OCI-M2 (cell line): ENCODE data around the gene SORCS2.

Experiments
- DNase-seq: peaks from one replicate; lab custom pipeline; 2025; ENCODE audit not compliant: unreplicated experiment; lab: John Stamatoyannopoulos, UW

Gene SORCS2

DNA sequence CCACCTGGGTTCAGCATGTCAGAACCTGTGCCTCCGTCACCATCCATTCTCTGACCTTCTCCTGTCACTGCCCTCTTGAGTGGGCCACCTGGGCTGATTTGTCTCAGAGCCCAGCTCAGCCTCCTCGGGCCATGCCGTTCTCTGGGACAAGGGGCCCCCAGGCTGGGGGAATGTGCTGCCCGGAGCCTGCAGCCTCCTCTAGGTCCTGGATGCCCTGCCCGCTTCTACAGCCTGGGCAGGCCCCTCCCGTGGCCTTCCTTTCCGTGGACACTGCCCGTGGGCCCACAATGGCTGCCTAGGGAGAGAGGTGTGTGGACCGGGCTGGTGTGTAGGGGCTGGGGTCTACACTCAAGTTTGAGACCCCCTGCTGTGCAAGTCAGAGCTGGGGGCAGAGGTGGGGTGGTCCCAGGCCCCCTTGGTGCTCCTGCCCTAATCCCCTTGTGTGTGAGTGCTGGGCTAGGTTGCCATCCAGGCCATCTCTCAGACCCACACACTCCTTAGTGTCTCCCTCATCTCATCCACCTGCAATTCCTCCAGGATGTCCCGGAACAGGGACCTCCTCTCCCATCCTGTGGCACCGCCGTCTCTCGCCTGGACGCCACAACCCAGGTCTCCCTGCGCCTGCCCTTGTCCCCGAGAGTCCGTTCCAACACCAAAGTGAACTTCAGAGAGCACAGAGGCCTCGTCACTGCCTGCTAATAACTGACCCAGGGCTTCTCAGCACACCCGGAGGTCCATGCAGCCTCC is 230.0 kb downstream of the SORCS2 start:
- DNase-seq: no peak

DNA sequence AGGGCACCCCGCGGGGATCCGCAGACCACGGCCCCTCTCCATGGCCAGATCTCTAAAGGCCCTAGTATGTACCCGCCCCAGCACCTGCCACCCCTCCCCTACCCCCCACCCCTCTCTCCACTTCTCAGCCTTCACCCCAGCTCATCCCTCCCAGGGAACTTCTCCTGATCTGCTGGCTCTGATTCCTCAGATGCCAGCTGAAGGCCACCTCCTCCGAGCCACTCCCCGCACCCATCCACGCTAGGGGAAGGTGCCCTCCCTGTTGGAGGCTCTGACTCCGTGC is 230.5 kb downstream of the SORCS2 start:
- DNase-seq: no peak

DNA sequence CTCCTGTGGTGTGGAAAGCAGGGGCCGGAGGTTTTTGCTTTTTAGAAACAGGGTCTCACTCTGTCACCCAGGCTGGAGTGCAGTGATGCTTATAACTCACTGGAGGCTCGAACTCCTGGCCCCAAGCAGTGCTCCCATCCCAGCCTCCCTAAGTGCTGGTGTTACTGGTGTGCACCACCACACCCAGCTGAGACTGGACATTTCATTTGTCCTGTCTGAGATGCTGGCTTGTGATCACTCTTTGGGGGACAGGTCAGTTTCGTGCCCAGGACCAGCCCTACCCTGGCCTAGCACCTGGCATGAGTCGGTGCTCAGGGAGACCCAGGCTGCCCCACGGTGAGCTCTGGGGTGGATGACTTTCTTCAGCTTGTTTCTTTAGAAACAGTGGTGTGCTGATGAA is 231.1 kb downstream of the SORCS2 start:
- no peak for DNase-seq

DNA sequence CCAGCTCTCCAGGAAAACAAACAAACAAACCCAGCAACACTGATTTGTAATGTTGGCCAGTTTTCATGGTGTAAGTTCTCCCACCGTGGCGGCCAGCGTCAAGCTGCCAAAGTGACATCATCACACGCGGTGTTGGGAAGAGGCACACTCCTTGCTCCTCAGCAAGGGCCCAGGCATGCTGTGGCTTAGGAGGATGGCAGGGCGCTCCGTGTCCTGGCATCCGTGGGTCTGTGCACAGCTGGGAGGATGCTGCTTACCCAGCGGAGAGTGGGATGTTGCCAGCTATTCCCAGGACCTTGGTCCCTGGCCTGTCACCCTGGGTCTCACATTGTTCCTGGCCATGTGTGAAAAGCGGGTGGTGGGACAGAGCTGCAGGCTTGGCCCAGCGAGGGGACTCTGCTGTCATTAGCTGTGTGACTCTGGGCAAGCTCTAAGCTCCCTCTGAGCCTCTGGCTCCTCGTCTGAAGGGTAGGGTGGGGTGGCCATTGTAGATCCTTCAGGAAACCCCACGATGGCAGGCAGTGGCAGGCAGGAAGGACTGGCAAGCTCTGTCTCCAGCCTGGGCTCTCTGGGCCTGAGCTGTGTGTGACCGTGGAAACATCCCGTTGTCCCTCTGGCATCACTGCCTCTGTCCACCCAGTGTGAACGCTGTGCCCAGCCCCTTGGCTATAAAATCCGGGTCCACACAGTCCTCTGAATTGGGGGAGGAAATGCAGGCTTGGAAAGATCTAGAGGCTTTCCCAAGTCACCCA is 231.6 kb downstream of the SORCS2 start:
- no peak for DNase-seq

DNA sequence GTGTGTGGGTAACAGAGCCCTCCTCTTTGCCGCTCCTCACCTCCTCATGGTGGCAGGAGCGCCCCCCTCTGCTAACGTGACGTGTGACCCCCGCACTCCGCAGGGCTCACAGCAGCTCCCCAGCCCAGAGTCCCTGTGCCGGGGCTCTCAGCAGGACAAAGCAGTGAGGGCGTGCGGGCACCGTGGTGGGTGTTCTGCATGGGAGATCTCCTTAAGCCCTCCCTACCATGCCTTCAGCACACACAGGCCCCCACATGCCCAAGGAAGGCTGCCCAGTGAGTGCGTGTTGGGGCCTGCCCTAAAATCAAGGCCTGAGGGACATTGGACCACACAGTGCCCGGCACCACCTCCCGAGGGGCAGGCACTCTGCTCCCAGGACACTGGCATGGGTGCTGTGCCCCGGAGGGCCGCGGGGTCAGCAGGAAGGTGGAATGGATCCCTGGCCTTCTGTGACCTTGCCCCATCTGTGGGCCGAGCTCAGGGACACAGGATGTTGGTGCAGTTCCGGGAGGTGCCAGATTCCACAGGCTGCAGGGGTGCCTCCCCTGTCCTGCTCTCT is 232.3 kb downstream of the SORCS2 start:
- no peak for DNase-seq

DNA sequence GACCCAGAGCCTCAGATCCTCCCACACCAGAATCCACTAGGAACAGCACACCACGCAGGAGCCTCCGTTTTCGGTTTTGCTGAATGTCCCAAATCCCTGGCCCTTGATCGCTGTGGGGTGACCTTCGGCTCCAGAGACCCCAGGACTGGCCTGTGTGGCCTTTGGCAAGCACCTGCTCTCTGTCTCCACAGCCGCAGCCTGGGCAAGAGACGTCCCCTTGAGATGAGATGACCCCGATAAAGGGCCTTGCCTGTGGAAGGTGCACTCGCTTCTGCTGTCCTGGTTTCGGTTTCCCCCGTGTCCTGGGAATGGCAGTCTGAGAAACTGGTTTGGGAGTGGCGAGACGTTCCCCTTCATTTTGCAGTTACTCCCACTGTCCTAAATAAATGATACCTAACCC is 232.8 kb downstream of the SORCS2 start:
- no peak for DNase-seq

DNA sequence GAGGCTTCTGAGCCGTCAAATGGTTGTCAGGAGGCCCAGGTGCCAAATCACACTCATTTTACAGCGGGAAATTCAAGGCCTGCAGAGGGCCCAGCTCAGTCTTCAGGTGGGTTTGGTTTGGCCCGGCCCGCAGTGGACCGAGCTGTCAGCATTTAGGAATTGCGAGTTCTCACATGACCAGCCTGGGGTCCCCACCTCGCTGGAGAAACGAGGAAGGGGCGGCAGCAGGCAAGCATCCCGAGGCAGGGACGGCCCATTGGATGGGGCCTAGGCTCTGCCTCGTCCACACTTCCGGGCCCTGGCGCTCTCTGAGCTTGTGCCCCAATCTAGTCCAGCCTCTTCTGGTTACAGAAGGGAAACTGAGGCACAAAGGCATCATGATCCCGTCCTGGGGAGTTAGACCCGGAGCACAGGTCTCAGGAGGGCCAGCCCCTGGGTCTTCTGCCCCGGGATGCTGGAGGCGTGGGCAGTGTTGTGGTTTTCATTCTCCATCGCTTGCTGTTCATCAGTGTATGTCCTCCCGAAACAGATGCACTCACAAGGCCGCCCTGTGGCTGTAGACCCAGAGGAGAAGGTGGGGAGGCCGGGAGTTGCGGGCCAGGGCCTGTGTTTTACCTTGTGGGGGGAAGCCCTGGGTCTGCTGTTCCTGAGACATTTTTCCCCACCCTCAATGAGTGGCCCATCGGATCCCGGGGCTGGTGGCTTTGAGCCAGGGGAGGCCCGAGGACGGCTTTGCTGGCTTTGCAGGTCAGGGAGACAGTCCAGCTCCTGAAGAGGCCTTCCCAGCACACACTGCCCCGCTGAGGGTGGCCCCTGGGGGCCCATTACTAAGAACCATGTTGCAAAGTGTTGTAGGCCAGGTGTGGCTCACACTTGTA is 233.5 kb downstream of the SORCS2 start:
- no peak for DNase-seq

DNA sequence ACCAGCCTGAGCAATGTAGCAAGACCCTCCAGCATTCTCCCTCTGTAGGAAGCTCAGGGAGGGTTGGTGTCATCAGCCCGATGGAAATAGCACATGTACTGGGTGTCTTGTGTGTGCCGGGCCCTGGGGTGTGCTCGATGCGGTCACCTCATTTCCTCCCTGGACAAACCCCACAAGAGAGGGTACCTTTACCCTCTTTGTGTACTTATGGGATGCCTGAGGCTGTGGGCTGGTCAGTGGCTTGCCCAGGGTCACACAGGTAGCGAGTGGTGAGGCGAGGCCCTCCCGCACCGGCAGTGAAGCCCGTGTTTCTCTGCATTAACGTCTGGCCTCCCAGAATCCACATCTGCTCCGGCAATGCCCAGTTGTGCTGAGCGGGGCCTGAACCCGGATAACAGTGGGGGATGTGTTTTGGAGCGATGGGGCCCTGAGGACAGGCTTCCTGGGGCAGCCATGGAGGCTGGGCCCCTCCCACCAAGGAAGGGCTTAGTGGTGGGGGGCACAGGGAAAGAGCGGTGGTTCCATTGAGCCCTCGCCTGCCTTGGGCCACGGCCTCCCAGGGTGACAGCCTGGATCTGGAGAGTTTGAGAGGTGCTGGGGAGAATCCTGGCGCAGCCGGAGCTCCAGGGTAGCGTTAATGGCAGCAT is 234.3 kb downstream of the SORCS2 start:
- DNase-seq: no peak

DNA sequence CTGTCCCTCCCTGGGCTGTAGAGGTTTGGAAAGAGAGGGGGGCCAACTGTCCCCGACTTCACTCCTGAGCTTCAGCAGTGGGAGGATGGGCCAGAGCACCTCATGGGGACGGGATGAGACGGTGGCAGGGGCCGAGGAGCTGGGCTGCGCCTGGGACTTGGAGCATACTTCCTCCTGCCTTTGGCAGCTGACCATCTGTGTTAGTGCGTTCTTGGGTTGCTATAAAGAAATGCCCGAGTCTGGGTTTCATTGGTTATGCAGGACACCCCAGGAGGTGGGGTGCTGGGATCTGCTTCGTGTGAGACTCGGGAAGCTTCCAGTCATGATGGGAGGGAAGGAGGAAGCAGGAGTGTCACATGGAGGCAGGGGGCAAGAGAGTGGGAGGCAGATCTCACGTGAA is 235.0 kb downstream of the SORCS2 start:
- DNase-seq: no peak

DNA sequence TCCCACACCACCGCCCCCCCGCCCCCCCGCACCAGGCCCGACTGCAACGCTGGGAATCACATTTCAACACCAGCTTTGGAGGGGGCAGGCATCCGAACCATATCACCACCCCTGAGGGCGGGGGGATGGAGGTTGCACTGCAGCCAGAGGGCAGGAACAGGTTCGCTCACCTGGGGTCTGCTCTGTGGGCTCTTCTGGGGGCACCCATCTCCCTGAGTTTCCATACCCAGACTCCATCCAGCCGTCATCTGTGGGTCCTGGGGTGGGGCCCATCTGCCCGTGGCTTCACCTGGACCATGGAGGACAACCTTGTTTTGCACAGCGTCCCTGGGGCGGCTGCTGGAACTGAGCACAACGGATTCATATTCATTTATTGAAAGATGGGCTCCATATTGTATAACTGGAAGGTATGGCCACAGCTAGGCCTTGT is 235.5 kb downstream of the SORCS2 start:
- no peak for DNase-seq

DNA sequence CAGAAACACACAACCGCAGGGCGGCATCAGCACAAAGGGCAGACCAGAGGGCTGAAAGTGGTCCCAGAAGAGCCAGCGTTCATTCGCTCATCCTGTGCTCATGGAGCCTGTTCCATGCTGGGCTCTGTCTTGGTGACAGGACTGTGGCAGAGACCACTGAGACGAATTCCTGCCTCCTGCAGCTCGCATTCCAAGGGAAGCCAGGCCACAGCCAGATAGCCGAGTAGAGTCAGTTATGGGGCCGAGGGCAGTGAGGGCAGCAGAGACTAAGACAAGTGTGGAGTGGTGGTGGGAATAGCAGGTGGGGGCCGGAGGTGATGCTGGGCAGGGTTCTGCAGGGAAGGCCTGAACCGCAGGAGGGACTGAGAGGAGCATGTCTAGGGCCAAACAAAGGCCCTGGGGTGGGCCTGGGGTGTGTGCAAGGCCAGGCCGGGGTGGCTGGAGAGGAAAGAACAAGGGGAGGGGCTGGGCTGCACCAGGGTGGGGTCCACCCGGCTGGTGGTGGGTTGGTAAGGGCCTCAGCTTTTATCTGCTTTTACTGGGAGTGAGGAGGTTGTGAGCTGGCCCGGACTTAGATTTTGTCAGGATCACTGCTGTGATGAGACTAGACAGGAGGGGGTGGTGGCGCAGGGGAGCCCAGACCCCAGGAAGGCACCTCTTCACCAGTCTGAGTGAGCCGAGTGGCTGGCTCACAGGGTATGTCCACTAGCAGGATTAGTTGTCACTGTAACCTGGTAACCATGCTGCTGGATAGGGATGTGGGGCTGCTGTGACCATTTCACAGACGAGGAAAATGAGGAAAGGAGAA is 236.1 kb downstream of the SORCS2 start:
- no peak for DNase-seq

DNA sequence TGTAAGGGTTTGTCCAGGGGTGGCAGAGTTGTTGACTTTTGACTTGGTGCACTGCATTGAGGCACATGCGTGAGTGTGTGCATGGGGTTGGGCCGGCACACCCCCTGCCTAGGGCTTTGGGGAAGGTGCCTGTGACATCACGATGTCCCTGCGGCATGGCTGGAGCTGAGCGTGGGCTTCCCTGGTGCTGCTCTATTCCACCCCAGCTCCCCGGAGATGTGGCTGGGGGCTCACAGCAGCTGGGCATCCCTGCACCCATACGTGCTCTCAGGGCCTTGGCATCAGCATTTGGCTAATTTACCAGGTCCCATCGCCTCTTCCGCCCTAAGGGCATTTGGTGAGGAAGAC is 236.7 kb downstream of the SORCS2 start:
- no peak for DNase-seq

DNA sequence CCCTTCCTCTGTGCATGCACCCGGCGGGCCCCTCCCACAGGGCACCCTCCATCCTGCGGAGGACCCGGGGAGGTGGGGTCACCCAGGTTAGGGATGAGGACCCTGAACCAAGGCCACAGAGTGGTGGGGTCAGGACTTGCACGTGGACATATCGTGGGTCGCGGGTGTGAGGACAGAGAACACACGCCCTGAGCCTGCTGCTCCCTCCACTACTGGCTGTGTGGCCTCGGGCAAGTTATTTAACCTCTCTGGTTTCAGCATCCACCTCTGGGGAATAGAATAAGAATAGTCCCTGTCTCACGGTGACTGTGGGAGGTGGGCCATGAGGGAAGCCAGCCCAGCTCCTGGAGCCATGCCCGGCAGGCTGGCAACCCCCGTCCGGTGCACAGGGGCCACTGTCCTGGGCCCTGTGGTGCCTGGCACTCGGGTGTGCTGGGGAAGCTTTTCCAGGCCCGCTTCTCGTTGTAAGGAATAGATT is 237.3 kb downstream of the SORCS2 start:
- DNase-seq: no peak

DNA sequence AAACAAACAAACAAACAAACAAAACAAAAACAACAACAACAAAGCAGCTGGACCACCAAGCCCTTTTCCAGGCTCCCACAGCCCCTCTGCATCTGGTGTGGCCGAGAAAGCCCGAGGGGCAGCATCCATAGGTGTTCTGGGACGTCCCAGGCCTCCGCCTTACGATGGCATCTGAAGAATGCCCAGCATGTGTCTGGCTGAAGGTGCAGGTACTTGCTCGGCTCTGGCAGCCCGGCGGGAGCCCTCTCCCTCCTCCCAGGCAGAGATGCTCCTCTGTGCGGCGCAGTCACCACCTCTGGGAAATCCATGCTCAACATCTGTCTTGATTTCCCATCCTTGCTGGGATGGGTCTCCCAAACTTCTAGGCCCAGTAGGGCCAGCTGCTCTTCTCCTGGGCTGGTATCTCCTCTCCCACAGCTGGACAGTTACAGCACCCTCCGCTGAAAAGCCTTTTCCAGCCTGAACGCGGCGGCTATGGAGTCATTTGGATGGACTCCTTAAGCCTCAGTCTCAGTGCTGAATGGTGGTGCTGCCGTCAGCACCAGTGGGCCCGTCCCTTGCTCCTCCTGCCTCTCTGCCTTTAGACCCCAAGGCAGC is 238.1 kb downstream of the SORCS2 start:
- DNase-seq: no peak

DNA sequence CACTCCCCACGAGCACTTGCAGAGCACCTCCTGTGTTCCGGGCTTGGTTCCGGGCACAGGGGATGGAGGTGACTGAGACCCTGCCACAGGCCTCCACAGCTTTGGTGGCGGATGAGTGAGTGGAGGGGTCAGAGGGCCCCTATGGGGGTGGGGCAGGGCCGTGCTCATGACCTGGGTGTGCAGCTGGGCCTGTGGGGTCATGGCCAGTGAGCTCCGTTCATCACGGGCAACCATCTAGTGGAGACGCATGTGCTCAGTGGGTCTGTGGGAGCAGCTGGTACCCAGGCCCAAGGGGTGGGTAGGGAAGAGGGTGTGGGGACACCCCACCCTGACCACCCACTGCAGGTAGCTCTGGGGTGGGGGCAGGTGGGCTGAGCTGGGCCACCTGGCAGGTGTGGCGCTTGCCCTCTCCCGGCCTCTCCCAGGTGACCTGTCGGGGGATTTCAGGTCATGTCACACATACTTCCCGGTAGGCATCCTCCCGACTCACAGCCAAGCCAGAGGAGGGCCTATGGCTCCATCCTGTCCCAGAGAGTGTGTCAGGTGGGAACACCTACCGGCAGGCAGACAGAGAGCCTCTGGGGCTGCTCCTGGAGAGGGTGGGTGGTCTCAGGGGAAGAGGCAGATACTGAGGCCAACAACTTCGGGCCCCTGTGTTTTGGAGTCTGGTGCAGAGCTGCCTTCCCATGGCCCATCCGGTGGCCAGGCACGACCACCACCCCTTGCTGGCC is 238.8 kb downstream of the SORCS2 start:
- DNase-seq: no peak

DNA sequence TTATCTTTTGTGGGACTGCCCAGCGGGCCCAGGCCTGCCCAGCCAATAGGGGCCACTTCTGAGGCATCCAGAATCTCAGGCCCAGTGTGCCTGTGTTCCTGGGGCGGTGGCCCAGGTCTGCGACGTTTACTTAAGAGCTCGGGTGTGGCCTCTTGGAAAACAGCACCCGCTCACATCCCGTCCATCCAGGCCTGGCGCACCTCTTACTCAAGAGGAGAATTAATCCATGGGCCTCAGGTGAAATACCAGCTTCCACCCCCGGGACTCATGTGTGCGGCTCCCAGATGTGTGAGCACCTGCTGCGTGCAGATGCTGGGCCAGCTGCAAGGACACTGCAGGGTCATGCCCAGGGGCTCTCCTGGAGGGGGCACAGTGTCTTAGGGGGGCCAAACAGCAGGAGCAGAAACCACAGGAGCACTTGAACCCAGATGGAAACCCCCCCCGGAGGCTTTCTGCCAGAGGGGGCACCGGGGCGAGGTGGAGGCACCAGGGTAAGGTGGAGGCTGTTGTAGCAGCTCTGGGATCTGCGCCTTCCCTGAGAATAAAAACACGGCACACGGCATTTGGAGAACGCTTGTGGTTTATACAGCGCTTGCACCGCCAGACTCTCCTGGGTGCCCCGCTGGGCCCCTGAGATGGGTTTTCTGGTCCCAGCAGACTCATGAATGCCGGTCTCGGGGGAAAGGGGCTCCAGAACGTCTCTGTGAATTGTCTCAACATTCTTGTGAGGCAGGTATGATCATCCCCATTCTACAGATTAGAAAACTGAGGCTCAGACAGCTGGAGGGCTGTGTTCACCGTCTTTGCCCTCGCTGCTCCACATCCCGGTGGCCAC is 239.6 kb downstream of the SORCS2 start:
- no peak for DNase-seq

DNA sequence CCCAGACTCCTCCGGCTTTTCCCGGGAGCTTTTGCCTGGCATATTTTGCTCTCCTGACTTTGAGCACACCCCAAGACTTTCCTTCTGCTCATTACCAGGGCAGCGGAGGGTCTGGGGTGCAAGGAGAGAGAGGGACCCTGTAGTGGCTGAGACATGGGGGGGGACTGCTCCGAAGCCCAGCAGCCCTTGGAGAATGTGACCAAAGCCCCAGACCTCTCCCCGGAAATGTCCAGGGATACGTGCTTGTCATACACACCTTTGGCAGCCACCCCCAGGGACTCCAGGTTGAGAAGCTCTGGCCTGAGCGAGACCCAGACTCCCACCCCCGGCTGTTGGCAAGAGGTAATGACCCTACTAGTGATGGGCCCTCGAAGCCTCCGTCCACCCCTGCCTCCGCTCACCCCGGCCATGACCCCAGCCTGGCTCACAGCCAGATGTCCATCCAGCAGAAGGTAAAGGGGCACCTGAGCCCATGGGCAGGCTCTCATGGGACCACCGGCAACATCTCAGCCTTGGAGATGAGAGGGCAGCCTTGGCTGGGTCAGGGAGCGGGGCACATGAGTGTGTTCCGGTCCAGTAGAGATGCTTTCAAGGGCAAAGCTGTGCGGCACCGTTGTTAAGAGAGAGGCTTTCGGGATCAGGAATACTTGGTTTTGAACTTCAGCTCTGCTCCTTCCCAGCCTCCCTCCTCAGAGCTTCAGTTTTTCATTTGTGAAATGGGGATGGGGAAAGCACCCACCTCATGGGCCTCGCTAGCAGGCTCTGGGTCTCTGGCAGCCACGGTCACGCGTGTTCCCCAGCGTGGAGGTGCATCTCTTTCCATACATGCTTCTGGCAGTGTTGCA is 240.4 kb downstream of the SORCS2 start:
- DNase-seq: no peak
